ENCODE results near the gene LAMP1. TPM values are rescaled to one million over a fixed set of nuclear protein-coding genes. Genes with fewer than 3 reads are reported as not detected.
A peak's percentile ranks its signal among the peaks of the same experiment; 100 is the strongest.

The LAMP1 gene
- total and polyA plus RNA-seq, 2 donors (not counting 1 experiment from before 2014, with no cell fraction given), result 219 to 230 TPM

DNA sequence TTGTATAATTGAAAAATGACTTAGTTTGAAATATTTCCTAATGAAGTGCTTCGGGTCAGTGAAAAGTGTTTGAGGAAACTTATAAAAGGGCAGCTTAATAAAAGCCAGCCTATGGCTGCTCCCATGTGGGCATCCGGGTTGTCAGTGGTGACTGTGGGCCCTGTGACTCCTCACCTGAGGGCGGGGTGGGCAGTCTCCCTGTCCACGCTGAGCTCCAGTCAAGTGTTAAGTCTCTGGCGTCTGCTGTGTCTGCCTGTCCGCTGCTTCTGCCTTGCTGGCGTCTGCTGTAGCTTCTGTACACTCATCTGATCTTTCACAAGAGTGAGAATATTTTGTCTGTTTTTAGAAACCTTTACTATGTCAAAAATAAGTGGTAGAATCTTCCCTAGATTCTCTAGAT, 7.1 kb downstream of the LAMP1 start:
- DNase-seq (ENCODE audit: low read depth in 2 of 2), result no peak
- no peaks in the 10 kb centered on the region for H3K27me3 ChIP-seq (ENCODE audit: control insufficient read depth, insufficient read depth, low read length)
- peaks cover 74% of the 10 kb centered on the region for H3K79me2 ChIP-seq (ENCODE audit: control insufficient read depth, insufficient read depth, low read length)
- no peak overlapping the region for H2AFZ ChIP-seq (ENCODE audit: low read length)
- H3K9me3 ChIP-seq (ENCODE audit: control insufficient read depth, insufficient read depth, low read depth, low read length), result no peaks in the 10 kb centered on the region
- no peak overlapping the region for H3K4me3 ChIP-seq (replicated peaks in 1 of 4; ENCODE audit: control extremely low read depth in 1 of 4, insufficient read depth in 1 of 4, low read depth in 3 of 4, low read length in 4 of 4)
- H3K9ac ChIP-seq (ENCODE audit: insufficient read depth, low read length), result no peak overlapping the region
- H3K4me1 ChIP-seq (ENCODE audit: control insufficient read depth, extremely low read depth, insufficient read depth, low read length), result no peaks in the 10 kb centered on the region
- H3K27ac ChIP-seq (ENCODE audit: insufficient read depth, low read length), result no peak overlapping the region
- TF ChIP-seq, protein P1, sequence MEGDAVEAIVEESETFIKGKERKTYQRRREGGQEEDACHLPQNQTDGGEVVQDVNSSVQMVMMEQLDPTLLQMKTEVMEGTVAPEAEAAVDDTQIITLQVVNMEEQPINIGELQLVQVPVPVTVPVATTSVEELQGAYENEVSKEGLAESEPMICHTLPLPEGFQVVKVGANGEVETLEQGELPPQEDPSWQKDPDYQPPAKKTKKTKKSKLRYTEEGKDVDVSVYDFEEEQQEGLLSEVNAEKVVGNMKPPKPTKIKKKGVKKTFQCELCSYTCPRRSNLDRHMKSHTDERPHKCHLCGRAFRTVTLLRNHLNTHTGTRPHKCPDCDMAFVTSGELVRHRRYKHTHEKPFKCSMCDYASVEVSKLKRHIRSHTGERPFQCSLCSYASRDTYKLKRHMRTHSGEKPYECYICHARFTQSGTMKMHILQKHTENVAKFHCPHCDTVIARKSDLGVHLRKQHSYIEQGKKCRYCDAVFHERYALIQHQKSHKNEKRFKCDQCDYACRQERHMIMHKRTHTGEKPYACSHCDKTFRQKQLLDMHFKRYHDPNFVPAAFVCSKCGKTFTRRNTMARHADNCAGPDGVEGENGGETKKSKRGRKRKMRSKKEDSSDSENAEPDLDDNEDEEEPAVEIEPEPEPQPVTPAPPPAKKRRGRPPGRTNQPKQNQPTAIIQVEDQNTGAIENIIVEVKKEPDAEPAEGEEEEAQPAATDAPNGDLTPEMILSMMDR (conservative IDR thresholded peaks at IDR 0.05 in 1 of 2, IDR thresholded peaks at IDR 0.05 in 1 of 2; ENCODE audit: low read depth in 1 of 2, low read length in 2 of 2), result no peak
- TF ChIP-seq EZH2 (IDR thresholded peaks at IDR 0.05; ENCODE audit: low read length, missing control alignments), result no peak
- H3K36me3 ChIP-seq (ENCODE audit: control insufficient read depth, insufficient read depth, low read length), result no peaks in the 10 kb centered on the region
- no peak overlapping the region for H3K4me2 ChIP-seq (ENCODE audit: extremely low read depth, insufficient read depth, low read length)
- H4K20me1 ChIP-seq (ENCODE audit: control insufficient read depth, extremely low read depth, insufficient read depth, low read length), result no peaks in the 10 kb centered on the region

DNA sequence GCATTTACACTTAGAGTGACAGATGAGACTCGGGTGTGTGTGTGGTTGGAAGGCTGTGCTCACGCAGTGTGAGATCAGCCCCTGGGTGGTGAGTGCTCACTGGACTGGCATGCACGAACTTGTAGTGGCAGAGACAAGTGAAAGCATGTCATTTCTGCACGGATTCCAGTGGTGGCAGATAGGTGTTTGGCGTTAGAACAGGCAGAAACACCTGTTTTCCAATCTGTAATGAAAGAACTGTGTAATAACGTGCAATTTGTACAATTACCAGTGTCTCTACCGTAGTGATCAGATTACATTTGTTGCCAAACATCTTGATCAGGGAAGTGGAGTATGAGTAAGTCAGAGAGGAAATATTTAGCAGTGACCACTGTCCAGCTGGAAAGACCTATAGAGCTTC, 8.2 kb downstream of the LAMP1 start:
- TF ChIP-seq, protein P1 (conservative IDR thresholded peaks at IDR 0.05 in 1 of 2, IDR thresholded peaks at IDR 0.05 in 1 of 2; ENCODE audit: low read depth in 1 of 2, low read length in 2 of 2), result no peak
- no peak for TF ChIP-seq EZH2 (IDR thresholded peaks at IDR 0.05; ENCODE audit: low read length, missing control alignments)
- Histone ChIP-seq H3K9ac (ENCODE audit: insufficient read depth, low read length) (no peak overlapping the region), H3K27me3 (ENCODE audit: control insufficient read depth, insufficient read depth, low read length) (no peaks in the 10 kb centered on the region), H3K4me2 (ENCODE audit: extremely low read depth, insufficient read depth, low read length) (no peak overlapping the region), H3K4me1 (ENCODE audit: control insufficient read depth, extremely low read depth, insufficient read depth, low read length) (no peaks in the 10 kb centered on the region), H2AFZ (ENCODE audit: low read length) (no peak overlapping the region), H3K27ac (ENCODE audit: insufficient read depth, low read length) (no peak overlapping the region), H3K79me2 (ENCODE audit: control insufficient read depth, insufficient read depth, low read length) (peaks cover 65% of the 10 kb centered on the region), H3K36me3 (ENCODE audit: control insufficient read depth, insufficient read depth, low read length) (no peaks in the 10 kb centered on the region), H4K20me1 (ENCODE audit: control insufficient read depth, extremely low read depth, insufficient read depth, low read length) (no peaks in the 10 kb centered on the region), H3K9me3 (ENCODE audit: control insufficient read depth, insufficient read depth, low read depth, low read length) (no peaks in the 10 kb centered on the region), H3K4me3 (replicated peaks in 1 of 4; ENCODE audit: control extremely low read depth in 1 of 4, insufficient read depth in 1 of 4, low read depth in 3 of 4, low read length in 4 of 4) (no peak overlapping the region)
- peak; percentile 34 to 79 for DNase-seq (ENCODE audit: low read depth in 2 of 2)

DNA sequence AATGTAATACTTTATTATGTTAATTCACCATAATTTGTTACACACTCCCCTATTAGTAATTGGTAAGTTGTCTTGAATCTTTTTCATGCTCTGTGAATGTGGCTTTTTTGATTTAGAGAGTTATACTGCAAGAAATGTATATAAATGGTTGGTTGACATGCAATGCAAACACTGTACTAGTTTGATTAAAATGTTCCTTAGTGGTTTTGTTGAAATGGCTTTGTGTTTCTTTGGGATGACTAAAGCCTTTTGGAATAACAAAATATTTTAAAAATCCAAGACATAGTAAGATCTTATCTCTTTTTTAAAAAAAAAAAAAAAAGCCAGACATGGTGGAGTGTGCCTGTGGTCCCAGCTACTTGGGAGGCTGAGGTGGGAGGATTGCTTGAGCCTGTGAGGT, 10.5 kb downstream of the LAMP1 start:
- no peaks in the 10 kb centered on the region for H4K20me1 ChIP-seq (ENCODE audit: control insufficient read depth, extremely low read depth, insufficient read depth, low read length)
- peaks cover 49% of the 10 kb centered on the region for H3K79me2 ChIP-seq (ENCODE audit: control insufficient read depth, insufficient read depth, low read length)
- peaks cover 6% of the 10 kb centered on the region for H3K36me3 ChIP-seq (ENCODE audit: control insufficient read depth, insufficient read depth, low read length)
- no peaks in the 10 kb centered on the region for H3K9me3 ChIP-seq (ENCODE audit: control insufficient read depth, insufficient read depth, low read depth, low read length)
- no peaks in the 10 kb centered on the region for H3K27me3 ChIP-seq (ENCODE audit: control insufficient read depth, insufficient read depth, low read length)
- H2AFZ ChIP-seq (ENCODE audit: low read length), result no peak overlapping the region
- no peak overlapping the region for H3K9ac ChIP-seq (ENCODE audit: insufficient read depth, low read length)
- no peak overlapping the region for H3K27ac ChIP-seq (ENCODE audit: insufficient read depth, low read length)
- no peak overlapping the region for H3K4me2 ChIP-seq (ENCODE audit: extremely low read depth, insufficient read depth, low read length)
- H3K4me1 ChIP-seq (ENCODE audit: control insufficient read depth, extremely low read depth, insufficient read depth, low read length), result no peaks in the 10 kb centered on the region
- TF ChIP-seq EZH2 (IDR thresholded peaks at IDR 0.05; ENCODE audit: low read length, missing control alignments), result no peak
- TF ChIP-seq, protein P1 (conservative IDR thresholded peaks at IDR 0.05 in 1 of 2, IDR thresholded peaks at IDR 0.05 in 1 of 2; ENCODE audit: low read depth in 1 of 2, low read length in 2 of 2), result no peak
- peak in 1 of 2 donors; percentile 31 for DNase-seq (ENCODE audit: low read depth in 2 of 2)
- no peak overlapping the region for H3K4me3 ChIP-seq (replicated peaks in 1 of 4; ENCODE audit: control extremely low read depth in 1 of 4, insufficient read depth in 1 of 4, low read depth in 3 of 4, low read length in 4 of 4)

All from fibroblast of lung (primary cell).